DMS53 treated with DMSO at 0.1 percent for 48 hours (cell line): ENCODE data around the gene ZNF23.
"Not testable (repeated sequence)": the region's sequence is repeated elsewhere in the genome, so short reads cannot be mapped to it uniquely, and the experiment has no call there.

Experiments used
- DNase-seq: peaks from one replicate; lab custom pipeline; 2025; ENCODE audit not compliant: unreplicated experiment; lab: John Stamatoyannopoulos, UW

The ZNF23 gene

GRCh38 chr16:71461686-71462648 lies at the start of gene ZNF23:
Gene ZNF23 (minus strand): TSS chr16:71462247. CDS start chr16:71456796, 5,451 bp downstream.
- DNase-seq, result peak; percentile 29

GRCh38 chr16:71507061-71507460 lies 45.0 kb upstream of the ZNF23 start:
- DNase-seq, result no peak

GRCh38 chr16:71504901-71505300 lies 42.9 kb upstream of the ZNF23 start:
- no peak for DNase-seq

GRCh38 chr16:71504051-71504450 lies 42.0 kb upstream of the ZNF23 start:
- DNase-seq, result not testable (repeated sequence)

GRCh38 chr16:71501547-71501946 lies 39.5 kb upstream of the ZNF23 start:
- DNase-seq, result no peak

- DNase-seq, result no peak
Measured at GRCh38 chr16:71500964-71501363, 38.9 kb upstream of the ZNF23 start.

GRCh38 chr16:71499775-71500364 lies 37.8 kb upstream of the ZNF23 start:
- DNase-seq, result peak; percentile 25

GRCh38 chr16:71498031-71498430 lies 36.0 kb upstream of the ZNF23 start:
- no peak for DNase-seq

GRCh38 chr16:71493213-71493612 lies 31.2 kb upstream of the ZNF23 start:
- no peak for DNase-seq

- no peak for DNase-seq
Measured at GRCh38 chr16:71492786-71493185, 30.7 kb upstream of the ZNF23 start.

- no peak for DNase-seq
Measured at GRCh38 chr16:71491054-71491453, 29.0 kb upstream of the ZNF23 start.

GRCh38 chr16:71490361-71490760 lies 28.3 kb upstream of the ZNF23 start:
- no peak for DNase-seq

GRCh38 chr16:71489122-71489521 lies 27.1 kb upstream of the ZNF23 start, which contains the start of gene ZNF19:
Gene ZNF19 (minus strand): TSS chr16:71489324. CDS start chr16:71482114, 7,210 bp downstream.
- no peak for DNase-seq

- DNase-seq, result peak; percentile 83
Measured at GRCh38 chr16:71484006-71484893, 22.2 kb upstream of the ZNF23 start.

- no peak for DNase-seq
Measured at GRCh38 chr16:71482569-71482968, 20.5 kb upstream of the ZNF23 start.

- DNase-seq, result no peak
Measured at GRCh38 chr16:71480956-71481355, 18.9 kb upstream of the ZNF23 start.

- DNase-seq, result peak; percentile 6
Measured at GRCh38 chr16:71479420-71479819, 17.4 kb upstream of the ZNF23 start.

- no peak for DNase-seq
Measured at GRCh38 chr16:71476457-71477124, 14.5 kb upstream of the ZNF23 start.

- no peak for DNase-seq
Measured at GRCh38 chr16:71474864-71475263, 12.8 kb upstream of the ZNF23 start.

- no peak for DNase-seq
Measured at GRCh38 chr16:71473891-71474290, 11.8 kb upstream of the ZNF23 start.

- DNase-seq, result no peak
Measured at GRCh38 chr16:71472931-71473330, 10.9 kb upstream of the ZNF23 start.
